ENCODE measurements around the gene EIF1.

DNA sequence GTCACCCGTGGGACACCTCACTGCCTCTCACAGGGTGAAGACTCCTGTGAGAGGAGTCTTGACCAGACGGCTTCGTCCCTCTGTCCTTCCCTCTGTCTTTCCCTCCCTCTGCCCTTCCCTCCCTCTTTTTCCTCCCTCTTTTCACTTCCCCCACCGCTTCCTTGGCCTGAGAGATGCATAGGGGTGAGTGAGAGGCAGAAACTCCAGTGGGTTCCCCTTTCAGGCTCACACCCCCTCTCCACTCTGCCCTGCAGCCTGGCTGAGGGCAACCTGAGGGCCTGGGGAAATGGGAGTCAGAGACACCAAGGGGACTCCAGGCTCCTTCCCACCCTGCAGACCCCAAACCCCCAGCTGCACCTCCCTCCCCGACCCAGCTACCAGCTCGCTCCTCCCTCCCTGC lies 49.7 kb upstream of the EIF1 start:
- TF ChIP-seq POLR2A (IDR thresholded peaks at IDR 0.05), result no peak
- no peak for TF ChIP-seq CTCF (IDR thresholded peaks at IDR 0.05)
- no peak for TF ChIP-seq EP300 (IDR thresholded peaks at IDR 0.05)

Data from tibial nerve (tissue), 4 donors.